Right hindlimb (tissue), 1 donor: ENCODE results near the gene ELFN1.

ENCODE experiments used
- DNase-seq: peaks from one replicate; pipeline ENCODE4 v3.0.0-alpha.2; 2018

Gene ELFN1

DNA sequence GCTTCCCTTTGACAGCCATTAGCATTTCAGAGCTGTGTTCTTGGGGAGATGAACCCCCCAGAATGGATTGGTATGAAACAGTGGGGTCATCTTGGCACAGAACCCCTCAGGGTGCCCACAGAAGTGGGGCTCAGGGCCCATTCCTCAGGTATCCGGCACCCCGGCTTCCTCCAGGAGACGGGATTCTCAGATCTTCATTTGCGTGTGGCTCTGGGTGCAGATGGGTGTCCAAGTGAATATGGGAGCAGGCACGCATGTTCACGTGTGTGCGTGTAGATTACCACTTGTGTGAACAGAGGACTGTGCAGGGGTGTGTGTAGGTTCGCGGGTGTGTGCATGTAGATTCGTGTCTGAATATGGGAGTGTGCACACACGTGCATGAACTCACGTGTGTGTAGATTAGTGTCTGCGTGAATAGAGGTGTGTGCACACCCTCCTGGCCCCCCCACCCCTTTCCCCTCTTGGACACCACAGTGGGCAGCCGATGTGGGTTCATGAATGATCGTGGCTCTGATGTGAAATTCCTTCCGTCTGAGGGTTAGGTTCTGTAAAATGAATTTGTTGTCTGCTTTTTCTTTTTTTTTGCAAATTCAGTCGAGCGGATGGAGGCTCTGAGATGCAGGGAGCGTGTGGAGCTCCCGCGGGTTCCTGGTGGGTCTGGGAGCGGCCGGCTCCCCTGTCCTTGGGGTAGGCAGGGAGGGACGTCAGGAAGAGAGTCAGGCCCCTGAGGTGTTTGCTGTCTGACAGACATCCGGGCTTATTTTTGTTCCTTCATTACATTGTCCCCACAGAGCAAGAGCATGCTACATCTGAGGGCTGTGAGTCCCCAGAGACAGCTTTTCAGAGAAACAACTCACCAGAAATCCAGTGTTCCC, 7.4 kb downstream of the ELFN1 start:
- DNase-seq: no peak

DNA sequence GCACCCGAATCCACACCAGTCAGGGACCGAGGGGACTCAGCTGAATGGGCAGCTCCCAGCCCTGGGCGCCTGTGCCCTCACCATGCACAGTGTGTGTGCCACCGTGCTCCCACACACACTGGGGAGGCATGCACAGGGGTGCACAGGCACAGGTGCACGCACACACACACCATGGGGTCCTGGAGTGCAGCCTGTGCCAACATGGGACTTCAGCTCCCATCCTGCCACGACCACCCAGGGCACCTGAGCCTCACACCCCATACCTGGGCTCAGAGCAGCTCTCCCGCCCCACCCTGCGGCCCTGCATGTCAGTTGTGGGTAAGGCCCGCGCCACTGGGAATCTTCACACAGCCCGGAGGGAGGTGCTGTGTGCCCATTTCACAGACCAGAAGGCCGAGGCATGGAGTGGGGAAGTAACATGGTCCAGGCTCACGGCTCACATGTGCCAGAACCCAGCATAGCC, 8.0 kb downstream of the ELFN1 start:
- no peak for DNase-seq

DNA sequence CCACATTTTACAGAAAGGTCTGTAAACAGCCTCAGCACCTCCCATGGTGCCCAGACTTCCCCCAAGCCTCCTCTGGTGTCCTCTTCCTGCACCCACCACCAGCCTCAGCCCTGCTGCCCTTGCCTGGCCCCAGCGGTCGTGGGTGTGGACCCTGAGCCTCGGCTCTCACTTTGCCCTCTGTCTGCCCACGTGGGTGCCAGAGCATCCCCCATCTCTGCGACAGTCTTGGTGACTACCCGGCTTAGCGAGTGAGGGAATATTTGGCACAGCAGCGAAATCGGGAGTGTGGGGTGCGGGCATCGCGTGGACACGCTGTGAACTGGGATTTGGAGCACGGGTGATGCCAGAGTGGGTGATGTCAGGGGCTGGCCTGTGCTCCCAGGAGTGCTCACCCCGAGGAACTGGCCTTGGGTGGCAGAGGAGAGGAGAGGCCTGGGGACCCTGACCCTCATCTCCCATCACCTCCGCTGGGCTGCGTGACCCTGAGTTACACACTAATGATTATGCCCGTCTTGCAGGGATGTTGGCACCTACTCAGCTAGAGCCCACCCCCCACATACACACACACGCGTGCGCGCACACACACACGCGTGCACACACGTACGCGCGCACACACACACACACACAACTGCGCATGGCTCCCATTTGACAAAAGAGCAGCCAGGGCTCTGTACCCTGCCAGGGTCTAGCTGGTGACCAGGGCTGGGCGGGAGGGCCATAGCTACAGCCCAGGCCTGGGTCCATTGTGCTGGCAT, 8.7 kb downstream of the ELFN1 start:
- DNase-seq: no peak

DNA sequence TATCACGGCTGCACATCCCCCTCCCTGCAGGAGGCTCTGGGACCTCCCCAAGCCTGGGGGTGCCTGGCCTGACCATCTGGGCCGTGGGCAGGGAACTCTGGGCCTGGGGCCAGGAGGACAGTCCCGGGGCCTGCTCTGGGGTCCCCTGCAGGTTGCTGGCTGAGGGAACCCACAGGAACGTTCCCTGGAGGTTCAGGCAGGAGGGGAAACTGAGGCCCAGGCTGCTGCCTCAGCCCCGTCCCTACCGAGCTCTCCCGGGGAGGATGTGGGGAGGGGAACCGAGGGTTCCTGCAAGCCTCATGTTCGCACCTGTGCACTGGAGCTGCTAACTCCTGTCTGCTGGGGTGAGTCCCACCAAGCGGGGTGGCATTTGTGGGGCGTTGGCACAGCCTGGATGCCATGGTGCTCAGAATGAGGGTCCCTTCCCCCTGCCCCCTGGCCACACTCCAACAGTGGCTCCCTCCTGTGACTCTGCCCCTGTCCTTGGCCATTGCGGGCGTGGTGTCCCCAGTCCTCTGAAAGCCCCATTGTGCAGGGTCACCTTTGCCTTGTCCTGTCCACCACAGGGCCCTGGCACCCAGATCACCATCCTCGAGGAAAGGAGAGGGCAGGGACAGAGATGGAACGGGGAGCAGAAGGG, 9.4 kb downstream of the ELFN1 start:
- no peak for DNase-seq

GRCh38 chr7:1679966-1680730, 10.1 kb downstream of the ELFN1 start:
- no peak for DNase-seq

- no peak for DNase-seq
Measured at GRCh38 chr7:1681581-1681980, 11.5 kb downstream of the ELFN1 start.

GRCh38 chr7:1685000-1685624, 15.0 kb downstream of the ELFN1 start:
- no peak for DNase-seq

- DNase-seq: no peak
Measured at GRCh38 chr7:1688542-1688941, 18.5 kb downstream of the ELFN1 start.

DNA sequence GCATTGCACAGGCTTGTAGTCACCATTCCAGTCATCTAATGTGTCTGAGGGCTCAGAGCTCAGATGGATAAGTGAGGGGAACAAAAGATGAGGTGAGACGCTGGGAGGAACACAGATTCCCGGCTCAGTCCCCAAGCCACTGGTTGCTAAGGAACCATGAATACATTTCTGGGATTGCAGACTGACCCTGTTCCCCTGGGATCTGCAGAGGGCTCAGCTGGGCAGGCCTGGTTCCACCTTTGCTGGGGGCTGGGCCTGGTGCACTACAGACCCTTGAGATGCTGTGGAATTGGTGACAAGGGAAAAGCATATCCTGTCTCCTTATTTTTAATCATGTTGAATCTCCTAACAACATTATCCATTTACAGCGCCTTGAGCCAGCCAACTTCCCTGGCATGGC, 19.2 kb downstream of the ELFN1 start:
- DNase-seq: no peak

GRCh38 chr7:1690359-1690958, 20.4 kb downstream of the ELFN1 start:
- DNase-seq: no peak

DNA sequence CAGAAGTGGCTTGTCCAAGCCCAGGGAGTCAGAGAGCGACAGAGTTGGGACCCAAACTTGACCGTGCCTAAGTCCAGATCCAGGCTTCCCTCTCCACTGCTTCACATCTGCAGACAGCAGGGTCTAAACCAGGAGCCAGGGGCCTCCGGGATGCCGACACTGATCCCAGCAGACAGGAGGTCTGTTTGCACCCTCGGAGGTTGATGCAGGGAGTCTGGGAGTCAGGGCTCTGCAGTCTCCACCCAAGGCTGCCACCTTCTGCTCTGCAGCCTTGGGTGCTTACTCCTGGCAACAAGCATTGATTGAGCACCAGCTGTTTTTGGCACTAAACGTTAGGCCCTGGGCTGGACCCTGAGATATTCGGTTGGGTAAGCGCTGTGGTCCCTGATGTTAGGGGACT, 21.0 kb downstream of the ELFN1 start:
- DNase-seq: no peak

DNA sequence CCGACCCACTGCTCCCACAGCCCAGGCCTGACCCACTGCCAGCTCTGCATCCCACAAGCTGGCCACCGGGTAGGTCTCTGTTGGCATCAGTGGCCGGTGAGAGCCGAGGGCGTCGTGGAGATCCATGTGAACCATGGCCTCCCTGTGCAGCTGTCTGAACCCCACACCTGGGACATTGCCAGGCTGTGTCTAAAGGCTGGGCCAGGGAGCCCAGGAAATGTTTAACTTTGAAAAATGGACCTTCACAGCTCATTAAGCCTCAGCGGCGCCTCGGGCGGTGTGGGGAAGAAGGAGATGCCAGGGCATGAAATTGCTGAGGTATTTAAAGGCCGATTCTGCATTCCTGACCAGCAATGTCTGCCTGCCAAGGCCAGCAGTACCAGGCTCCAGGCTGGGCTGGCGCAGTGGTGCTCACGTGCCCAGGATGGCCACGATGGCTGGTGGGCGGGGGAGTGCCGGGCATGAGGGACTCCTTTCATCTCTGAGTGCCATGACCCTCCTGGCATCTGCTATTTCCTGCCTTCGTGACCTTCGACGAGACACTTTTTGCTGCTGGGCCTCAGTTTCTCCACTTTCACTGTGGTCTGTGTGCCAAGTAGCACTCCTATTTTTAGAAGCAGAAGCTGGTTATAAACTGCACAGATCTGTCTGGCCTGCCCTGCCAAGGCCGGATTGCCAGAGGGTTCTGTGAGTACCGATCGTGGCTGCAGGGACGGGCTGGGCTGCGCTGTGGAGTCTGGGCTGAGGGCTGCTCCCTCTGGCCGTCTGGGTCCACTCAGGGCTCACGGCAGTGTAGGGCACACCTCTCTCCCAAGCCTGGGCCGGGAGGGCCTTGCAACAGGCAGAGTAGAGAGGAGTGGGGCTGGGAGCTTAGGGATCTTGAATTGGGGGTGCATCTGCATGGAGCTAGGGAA, 21.8 kb downstream of the ELFN1 start:
- no peak for DNase-seq

DNA sequence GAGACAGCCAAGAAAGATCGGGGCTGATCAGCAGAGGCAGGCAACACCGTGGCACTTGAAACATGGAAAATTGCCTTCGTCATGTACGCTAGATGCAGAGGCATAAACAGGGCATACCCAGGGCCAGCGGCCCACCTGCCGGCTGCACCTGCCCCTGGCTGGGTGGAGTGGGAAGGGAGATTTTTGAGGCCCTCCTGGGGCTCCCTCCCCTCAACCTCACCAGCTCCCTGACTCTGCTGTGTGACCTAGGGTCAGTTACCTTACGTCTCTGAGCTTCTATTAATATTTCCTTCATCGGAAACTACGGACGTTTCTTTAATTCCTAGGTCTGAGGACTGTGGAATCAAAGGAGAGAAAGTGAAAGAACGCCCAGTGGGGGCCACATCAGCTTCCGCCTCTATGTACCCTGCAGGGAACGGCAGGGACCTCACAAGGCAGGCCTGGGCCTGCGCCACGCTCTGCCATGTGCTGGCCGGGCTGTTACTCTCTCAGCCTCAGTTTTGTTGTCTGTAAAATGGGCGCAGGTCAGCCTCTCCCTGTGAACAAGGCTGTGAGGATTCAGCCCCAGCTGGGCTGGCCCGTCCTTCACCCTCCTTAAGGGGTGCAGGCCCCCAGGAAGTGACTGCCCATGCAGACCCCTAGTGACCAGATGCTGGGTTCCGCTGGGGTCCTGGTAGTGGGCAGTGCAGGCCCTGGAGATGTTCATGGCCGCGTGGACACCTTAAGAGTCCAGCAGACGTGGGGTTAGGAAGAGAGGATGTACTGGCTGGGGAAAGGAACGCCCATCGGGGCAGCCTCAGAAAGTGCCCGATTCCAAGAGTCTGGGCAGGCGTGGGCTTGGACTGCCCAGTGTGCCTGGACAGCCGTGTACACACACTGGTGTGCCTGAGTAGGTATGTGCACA, 22.7 kb downstream of the ELFN1 start:
- no peak for DNase-seq

- DNase-seq: no peak
Measured at GRCh38 chr7:1693419-1693990, 23.4 kb downstream of the ELFN1 start.

DNA sequence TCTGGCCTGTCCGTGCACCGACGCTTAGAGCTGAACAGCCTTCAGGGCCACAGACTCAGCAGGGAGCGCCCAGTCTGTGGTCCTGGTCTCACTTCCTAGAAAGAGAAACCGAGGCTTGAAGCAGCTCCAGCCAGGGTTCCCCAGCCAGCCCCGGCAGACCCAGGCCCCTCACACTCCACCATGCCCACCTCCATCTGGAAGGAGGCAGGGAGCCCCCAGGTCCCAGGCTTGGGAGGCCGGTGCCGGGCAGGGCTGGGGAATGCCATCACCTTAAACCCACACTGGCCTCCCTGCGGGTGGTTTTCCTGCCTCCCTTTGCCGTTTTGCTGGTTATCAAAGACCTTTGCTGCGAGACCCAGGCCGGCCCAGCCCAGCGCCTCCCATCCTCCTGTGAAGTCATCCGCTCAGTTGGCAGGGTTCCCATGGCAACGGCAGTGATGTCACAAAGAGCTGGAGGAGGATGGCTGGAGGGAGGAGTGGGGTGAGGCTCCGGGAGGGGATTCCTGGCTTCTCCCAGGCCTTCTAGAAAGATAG, 24.0 kb downstream of the ELFN1 start:
- peak; percentile 81 for DNase-seq

GRCh38 chr7:1694611-1695511, 24.8 kb downstream of the ELFN1 start:
- DNase-seq: no peak

DNA sequence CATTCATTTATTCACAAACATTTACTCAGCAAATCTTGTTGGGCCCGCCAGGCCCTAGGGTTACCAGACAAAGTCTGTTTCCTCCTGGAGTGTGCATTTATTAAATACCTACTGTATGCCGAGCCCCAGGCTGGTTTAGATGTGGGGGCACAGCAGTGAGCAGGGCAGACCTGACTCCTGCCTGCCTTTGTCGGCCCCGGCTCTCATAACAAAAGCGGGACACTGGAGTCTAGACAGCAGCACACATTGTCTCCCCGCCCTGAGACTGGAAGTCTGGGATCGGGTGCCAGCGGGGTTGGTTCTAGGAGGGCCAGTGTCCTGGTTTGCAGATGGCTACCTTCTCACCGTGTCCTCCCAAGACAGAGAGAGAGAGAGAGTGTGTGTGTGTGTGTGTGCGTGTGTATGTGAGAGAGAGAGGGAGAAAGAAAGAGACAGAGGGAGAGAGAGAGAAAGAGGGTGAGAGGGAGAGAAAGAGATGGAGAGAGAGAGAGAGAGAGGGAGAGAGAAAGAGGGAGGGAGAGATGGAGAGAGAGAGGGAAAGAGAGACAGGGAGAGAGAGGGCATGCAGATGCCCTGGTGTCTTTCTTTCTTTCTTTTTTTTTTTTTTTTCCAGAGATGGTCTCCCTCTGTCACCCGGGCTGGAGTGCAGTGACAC, 25.9 kb downstream of the ELFN1 start:
- no peak for DNase-seq
